Measurements from ENCODE around the gene HAAO. TPM values are rescaled to one million over a fixed set of nuclear protein-coding genes. Genes with fewer than 3 reads are reported as not detected.

HAAO gene
- total and polyA plus RNA-seq, 2 donors (not counting 1 experiment from before 2014, with no cell fraction given), result 6.4 to 17.6 TPM

DNA sequence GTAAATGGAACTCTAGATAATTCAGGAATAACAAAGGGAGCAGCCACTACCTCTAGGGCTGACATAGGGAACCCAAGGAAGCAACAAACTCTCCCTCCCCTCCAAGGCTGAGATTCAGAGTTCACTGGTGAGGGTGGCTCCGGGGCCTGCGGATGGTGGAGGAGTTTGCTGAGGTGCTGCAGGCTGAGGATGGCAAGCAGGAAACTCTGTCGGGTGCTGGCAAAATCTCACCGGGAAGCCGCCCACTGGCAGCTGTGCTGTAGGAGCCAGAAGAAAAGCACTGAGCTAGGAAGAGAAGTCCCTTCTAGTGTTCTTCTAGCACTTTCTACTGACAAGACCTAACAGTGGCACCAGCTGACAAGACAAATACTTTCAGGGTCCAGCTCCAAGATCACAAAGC lies 12.5 kb upstream of the HAAO start:
- TF ChIP-seq, protein P1, sequence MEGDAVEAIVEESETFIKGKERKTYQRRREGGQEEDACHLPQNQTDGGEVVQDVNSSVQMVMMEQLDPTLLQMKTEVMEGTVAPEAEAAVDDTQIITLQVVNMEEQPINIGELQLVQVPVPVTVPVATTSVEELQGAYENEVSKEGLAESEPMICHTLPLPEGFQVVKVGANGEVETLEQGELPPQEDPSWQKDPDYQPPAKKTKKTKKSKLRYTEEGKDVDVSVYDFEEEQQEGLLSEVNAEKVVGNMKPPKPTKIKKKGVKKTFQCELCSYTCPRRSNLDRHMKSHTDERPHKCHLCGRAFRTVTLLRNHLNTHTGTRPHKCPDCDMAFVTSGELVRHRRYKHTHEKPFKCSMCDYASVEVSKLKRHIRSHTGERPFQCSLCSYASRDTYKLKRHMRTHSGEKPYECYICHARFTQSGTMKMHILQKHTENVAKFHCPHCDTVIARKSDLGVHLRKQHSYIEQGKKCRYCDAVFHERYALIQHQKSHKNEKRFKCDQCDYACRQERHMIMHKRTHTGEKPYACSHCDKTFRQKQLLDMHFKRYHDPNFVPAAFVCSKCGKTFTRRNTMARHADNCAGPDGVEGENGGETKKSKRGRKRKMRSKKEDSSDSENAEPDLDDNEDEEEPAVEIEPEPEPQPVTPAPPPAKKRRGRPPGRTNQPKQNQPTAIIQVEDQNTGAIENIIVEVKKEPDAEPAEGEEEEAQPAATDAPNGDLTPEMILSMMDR (IDR thresholded peaks at IDR 0.05), result no peak
- no peak for TF ChIP-seq EZH2 (IDR thresholded peaks at IDR 0.05; ENCODE audit: borderline replicate concordance, insufficient read depth, low read depth, low read length, poor library complexity, severe bottlenecking)
- ChIA-PET POLR2A (no interaction called here), CTCF (interaction anchor here (1.1 kb wide), 1 partner anchor 11 kb away, joined by 5 read pairs; no protein-coding TSS in a partner anchor)
- H3K9ac ChIP-seq (ENCODE audit: low read length), result no peak overlapping the region
- H3K9me3 Mint-ChIP-seq (ENCODE audit: insufficient read depth), result no peaks in the 10 kb centered on the region
- 67% methylated on average over 3 of the region's 5 CpGs for WGBS (ENCODE audit: insufficient coverage)
- no peaks in the 10 kb centered on the region for H3K9me3 ChIP-seq (ENCODE audit: control extremely low read depth in 1 of 3, control insufficient read depth in 2 of 3, insufficient read depth in 1 of 3, low read length in 2 of 3)
- no peak overlapping the region for H2AFZ ChIP-seq (ENCODE audit: insufficient read depth, low read depth, low read length, poor library complexity, severe bottlenecking)
- intact Hi-C loops (cut with micrococcal nuclease), result no loop called here
- DNase-seq (no peak), ATAC-seq (ENCODE audit: low read depth) (no peak)
- peaks cover 4 to 8% of the 10 kb centered on the region in 2 donors for H3K4me1 ChIP-seq (ENCODE audit: control insufficient read depth in 2 of 2, insufficient read depth in 2 of 2, low read length in 2 of 2)
- no peak overlapping the region for H3K4me3 Mint-ChIP-seq
- peaks cover 9% of the 10 kb centered on the region for H3K4me1 Mint-ChIP-seq
- no peak overlapping the region for H3K4me2 ChIP-seq (replicated peaks; ENCODE audit: low read depth, low read length, poor library complexity, severe bottlenecking)
- no peaks in the 10 kb centered on the region for H3K79me2 ChIP-seq (ENCODE audit: control insufficient read depth, insufficient read depth, low read length)
- no peak overlapping the region for H3K27ac ChIP-seq (ENCODE audit: low read length in 2 of 2)
- H3K36me3 ChIP-seq (replicated peaks in 1 of 2; ENCODE audit: control extremely low read depth in 1 of 2, control insufficient read depth in 1 of 2, extremely low read depth in 1 of 2, insufficient read depth in 2 of 2, low read length in 1 of 2), result no peaks in the 10 kb centered on the region
- H3K4me3 ChIP-seq (ENCODE audit: control extremely low read depth in 1 of 5, extremely low read depth in 1 of 5, insufficient read depth in 1 of 5, low read depth in 2 of 5, low read length in 4 of 5), result no peak overlapping the region
- no peaks in the 10 kb centered on the region for H3K27me3 Mint-ChIP-seq
- H4K20me1 ChIP-seq (ENCODE audit: control insufficient read depth, insufficient read depth, low read length, poor library complexity, severe bottlenecking), result no peaks in the 10 kb centered on the region
- H3K27ac Mint-ChIP-seq, result no peak overlapping the region
- no peaks in the 10 kb centered on the region for H3K27me3 ChIP-seq (replicated peaks in 1 of 4; ENCODE audit: control extremely low read depth in 1 of 4, control insufficient read depth in 3 of 4, insufficient read depth in 4 of 4, low read length in 3 of 4)

GRCh38 chr2:42804338-42804737 lies 12.0 kb upstream of the HAAO start:
- TF ChIP-seq, protein P1 (IDR thresholded peaks at IDR 0.05), result no peak
- no peak for TF ChIP-seq EZH2 (IDR thresholded peaks at IDR 0.05; ENCODE audit: borderline replicate concordance, insufficient read depth, low read depth, low read length, poor library complexity, severe bottlenecking)
- ATAC-seq (ENCODE audit: low read depth), result no peak

More at GRCh38 chr2:42804338-42804737, 12.0 kb upstream of the HAAO start:
- Mint-ChIP-seq H3K27ac (no peak overlapping the region), H3K4me1 (peaks cover 7% of the 10 kb centered on the region), H3K4me3 (no peak overlapping the region), H3K9me3 (ENCODE audit: insufficient read depth) (no peaks in the 10 kb centered on the region), H3K27me3 (no peaks in the 10 kb centered on the region)
- Histone ChIP-seq H3K79me2 (ENCODE audit: control insufficient read depth, insufficient read depth, low read length) (no peaks in the 10 kb centered on the region), H3K4me3 (ENCODE audit: control extremely low read depth in 1 of 5, extremely low read depth in 1 of 5, insufficient read depth in 1 of 5, low read depth in 2 of 5, low read length in 4 of 5) (no peak overlapping the region), H3K4me1 (ENCODE audit: control insufficient read depth in 2 of 2, insufficient read depth in 2 of 2, low read length in 2 of 2) (peaks cover 4 to 5% of the 10 kb centered on the region in 2 donors), H3K27ac (ENCODE audit: low read length in 2 of 2) (no peak overlapping the region), H2AFZ (ENCODE audit: insufficient read depth, low read depth, low read length, poor library complexity, severe bottlenecking) (no peak overlapping the region), H3K27me3 (replicated peaks in 1 of 4; ENCODE audit: control extremely low read depth in 1 of 4, control insufficient read depth in 3 of 4, insufficient read depth in 4 of 4, low read length in 3 of 4) (no peaks in the 10 kb centered on the region), H3K36me3 (replicated peaks in 1 of 2; ENCODE audit: control extremely low read depth in 1 of 2, control insufficient read depth in 1 of 2, extremely low read depth in 1 of 2, insufficient read depth in 2 of 2, low read length in 1 of 2) (no peaks in the 10 kb centered on the region), H3K9ac (ENCODE audit: low read length) (no peak overlapping the region), H4K20me1 (ENCODE audit: control insufficient read depth, insufficient read depth, low read length, poor library complexity, severe bottlenecking) (no peaks in the 10 kb centered on the region), H3K4me2 (replicated peaks; ENCODE audit: low read depth, low read length, poor library complexity, severe bottlenecking) (no peak overlapping the region), H3K9me3 (ENCODE audit: control extremely low read depth in 1 of 3, control insufficient read depth in 2 of 3, insufficient read depth in 1 of 3, low read length in 2 of 3) (no peaks in the 10 kb centered on the region)
- intact Hi-C loops (cut with micrococcal nuclease), result no loop called here
- WGBS (ENCODE audit: insufficient coverage), result no CpG with 5 or more reads among the region's 3 CpGs
- ChIA-PET CTCF (no interaction called here), POLR2A (no interaction called here)
- no peak for DNase-seq

Data from B cell (primary cell).